Pancreas (tissue), 10 donors: ENCODE measurements around the gene TMEM231. TPM values are rescaled to one million over a fixed set of nuclear protein-coding genes. Genes with fewer than 3 reads are reported as not detected.
"Not testable (repeated sequence)": the region's sequence is repeated elsewhere in the genome, so short reads cannot be mapped to it uniquely, and the experiment has no call there.

Experiments
- ATAC-seq, 4 donors: fragments of 200-7000 bp; cut with Tn5 transposase; one replicate each; pipeline versions ENCODE4 v1.8.0 to v1.9.1; 2020; ENCODE audit warnings: mild to moderate bottlenecking in 4 of 4, moderate library complexity in 4 of 4
- DNase-seq, 6 donors: peaks; one replicate each; pipeline ENCODE4 v3.0.0-alpha.2; 2020
- FAIRE-seq: peaks from 2 replicates; lab custom pipeline; 2012; peaks lifted over from hg19 to GRCh38; lab: Jason Lieb, UNC
- H3K27ac ChIP-seq, 4 donors: fragments of 200-600 bp; sonication (generic); 1 replicate in 3 of 4; 2 replicates in 1 of 4; pipeline versions ENCODE4 v1.5.0 to v1.8.0; 2020
- H3K27me3 ChIP-seq, 4 donors: fragments of 200-600 bp; one replicate each; pipeline ENCODE4 v1.8.0; 2021
- H3K36me3 ChIP-seq, 3 donors: fragments of 200-600 bp; sonication (generic) in 1 of 3; one replicate each; pipeline versions ENCODE4 v1.5.0 to v1.8.0; 2020 to 2021
- H3K4me1 ChIP-seq, 3 donors: fragments of 200-600 bp; one replicate each; pipeline ENCODE4 v1.8.0; 2021
- H3K4me3 ChIP-seq, 4 donors: fragments of 200-600 bp; sonication (generic) in 2 of 4; one replicate each; pipeline versions ENCODE4 v1.5.0 to v1.8.0; 2020 to 2021
- H3K9me3 ChIP-seq, 4 donors: fragments of 200-600 bp; one replicate each; pipeline ENCODE4 v1.8.0; 2021
- CTCF ChIP-seq, 4 donors: fragments of 200-600 bp; sonication (generic) in 3 of 4; IDR thresholded peaks; one replicate each; pipeline versions ENCODE4 v1.5.0 to v1.8.0; 2021; ENCODE audit warnings: antibody characterized with exemption in 4 of 4
- WGBS, 2 donors: extraction: QIAGEN DNeasy Blood & Tissue Kit; methylation state at CpG; one replicate each; pipeline ENCODE4 v1.1.7; 2013; 5-methylcytosine and 5-hydroxymethylcytosine counted together
- intact Hi-C, 3 donors: fragments of 100-400 bp; cut with DNase I; formaldehyde crosslinking; loops; one replicate each; pipeline versions ENCODE4 v1.11.1 to v1.14.2; 2022
- polyA plus RNA-seq, 2 donors: library from polyadenylated mRNA; stranded (reverse); fragments of 200-250 nt; gene quantifications; one replicate each; pipeline ENCODE4 v1.2.3, GENCODE V29; 2013
- total RNA-seq, 6 donors: library from RNA; stranded (reverse); fragmentation: NEBNext Ultra II Directional in 4 of 6; extraction: Animal tissue kit (Norgen Biotek cat#: 25700) in 4 of 6; gene quantifications; one replicate each; pipeline versions ENCODE4 v1.2.1 to v1.2.4, GENCODE V29; 2021 to 2023
- donor health status: healthy with polysubstance abuse.
- donor health status: DM: no; HTN: no; CAD: no; lungs with moderate emphysema.
- donor health status: DM: no; HTN: no; CAD: no.
- donor health status: control.
- donor health status: control.
- donor health status: Bipolar disorder and iron deficiency.
- donor health status: DM: yes; HTN: yes; CAD: no.
- donor health status: DM: no; HTN: no; CAD: no.
- donor health status: DM: no; HTN: no; CAD: no.
- donor health status: DM: yes; HTN: yes; CAD: no.

TMEM231 gene
- total and polyA plus RNA-seq, 8 donors: 2.5 to 6.6 (median 4.1) TPM

GRCh38 chr16:75501359-75501758 is 54.7 kb downstream of the TMEM231 start:
- WGBS, 2 donors: 68 to 71% methylated on average over 5 of the region's 5 CpGs
- Histone ChIP-seq H3K9me3 (no peaks in the 10 kb centered on the region), H3K27ac (no peak overlapping the region), H3K4me1 (peaks cover 0 to 5% (median 3%) of the 10 kb centered on the region in 3 donors), H3K4me3 (no peak overlapping the region), H3K36me3 (no peaks in the 10 kb centered on the region), H3K27me3 (no peaks in the 10 kb centered on the region)
- no peak for ATAC-seq
- no peak for FAIRE-seq
- DNase-seq: no peak
- no peak for TF ChIP-seq CTCF (IDR thresholded peaks at IDR 0.05)
- intact Hi-C loops: no loop called here

- WGBS, 2 donors: 22 to 30% methylated on average over 10 of the region's 13 CpGs
- H3K36me3 ChIP-seq, H3K4me3 ChIP-seq, H3K27ac ChIP-seq, FAIRE-seq, intact Hi-C loops, H3K9me3 ChIP-seq, H3K27me3 ChIP-seq: not testable (repeated sequence)
- DNase-seq: peak; percentile 39 to 88 (median 70)
- H3K4me1 ChIP-seq: peaks cover 0 to 10% (median 3%) of the 10 kb centered on the region in 3 donors
- ATAC-seq: peak; percentile 44 to 78 (median 68)
Measured at GRCh38 chr16:75498605-75499322, 57.3 kb downstream of the TMEM231 start.

- no peak for TF ChIP-seq CTCF (IDR thresholded peaks at IDR 0.05)
- ATAC-seq: peak; percentile 55 to 75 (median 68)
- Histone ChIP-seq H3K27ac (peak overlapping the region in 2 of 4 donors; percentile 16 to 24), H3K4me1 (peaks cover 0 to 10% (median 3%) of the 10 kb centered on the region in 3 donors), H3K27me3 (no peaks in the 10 kb centered on the region), H3K36me3 (no peaks in the 10 kb centered on the region), H3K4me3 (no peak overlapping the region), H3K9me3 (no peaks in the 10 kb centered on the region)
- FAIRE-seq: no peak
- WGBS, 2 donors: 19 to 21% methylated on average over 4 of the region's 4 CpGs
- peak in 4 of 6 donors; percentile 9 to 33 (median 20) for DNase-seq
- intact Hi-C loops: no loop called here
Measured at GRCh38 chr16:75497558-75497957, 58.5 kb downstream of the TMEM231 start.

GRCh38 chr16:75495076-75495674 is 60.9 kb downstream of the TMEM231 start, which contains the start of gene CHST6:
TSS of gene CHST6 (minus strand) at chr16:75495441. CDS start at chr16:75479828, 15,613 bp downstream.
- Histone ChIP-seq H3K4me1 (peaks cover 0 to 10% (median 3%) of the 10 kb centered on the region in 3 donors), H3K27me3 (no peaks in the 10 kb centered on the region), H3K27ac (no peak within 1 kb of the TSS), H3K4me3 (peak within 1 kb of the TSS in 3 of 4 donors; percentile 16 to 35 (median 23)), H3K36me3 (no peaks in the 10 kb centered on the region), H3K9me3 (no peaks in the 10 kb centered on the region)
- intact Hi-C loops: no loop called here
- TF ChIP-seq CTCF (IDR thresholded peaks at IDR 0.05): no peak
- peak; percentile 46 to 82 (median 67) for ATAC-seq
- DNase-seq: peak in 4 of 6 donors; percentile 20 to 73 (median 48)
- 5 to 8% methylated on average over 43 of the region's 43 CpGs for WGBS, 2 donors
- FAIRE-seq: no peak

- WGBS, 2 donors: 15 to 19% methylated on average over 26 of the region's 26 CpGs
- Histone ChIP-seq H3K27ac (no peak overlapping the region), H3K4me1 (peaks cover 0 to 10% (median 3%) of the 10 kb centered on the region in 3 donors), H3K4me3 (peak overlapping the region in 3 of 4 donors; percentile 16 to 35 (median 23)), H3K27me3 (no peaks in the 10 kb centered on the region), H3K9me3 (no peaks in the 10 kb centered on the region), H3K36me3 (no peaks in the 10 kb centered on the region)
- intact Hi-C loops: no loop called here
- no peak for FAIRE-seq
- DNase-seq: no peak
- no peak for TF ChIP-seq CTCF (IDR thresholded peaks at IDR 0.05)
- peak in 2 of 4 donors; percentile 3 to 10 for ATAC-seq
Measured at GRCh38 chr16:75494661-75495075, 61.4 kb downstream of the TMEM231 start.
